Liver (tissue), 9 donors: ENCODE measurements around the gene N4BP2. TPM values are rescaled to one million over a fixed set of nuclear protein-coding genes. Genes with fewer than 3 reads are reported as not detected.
"Not testable (repeated sequence)": the region's sequence is repeated elsewhere in the genome, so short reads cannot be mapped to it uniquely, and the experiment has no call there.

Experiments
- DNase-seq: peaks from one replicate; pipeline ENCODE4 v3.0.0-alpha.2; 2017; ENCODE audit warnings: low spot score
- H3K27ac ChIP-seq, 2 donors: one replicate each; pipeline ENCODE4 v1.7.0; 2013; ENCODE audit warnings: inconsistent platforms in 2 of 2, low read length in 2 of 2, control low read depth in 1 of 2, low read depth in 1 of 2, mild to moderate bottlenecking in 1 of 2
- H3K27me3 ChIP-seq, 4 donors: one replicate each; pipeline versions ENCODE4 v1.6.1 to v1.7.0; 2013; ENCODE audit warnings: low read length in 3 of 4, inconsistent platforms in 1 of 4, mild to moderate bottlenecking in 1 of 4, moderate library complexity in 1 of 4; ENCODE audit not compliant: control insufficient read depth in 4 of 4, insufficient read depth in 4 of 4
- H3K36me3 ChIP-seq, 4 donors: one replicate each; pipeline versions ENCODE4 v1.6.1 to v1.7.0; 2013; ENCODE audit warnings: low read length in 3 of 4, mild to moderate bottlenecking in 3 of 4, low read depth in 1 of 4, moderate library complexity in 1 of 4; ENCODE audit not compliant: control insufficient read depth in 4 of 4, insufficient read depth in 3 of 4
- H3K4me1 ChIP-seq, 4 donors: one replicate each; pipeline versions ENCODE4 v1.6.1 to v1.7.0; 2013; ENCODE audit warnings: low read length in 3 of 4, mild to moderate bottlenecking in 3 of 4, moderate library complexity in 1 of 4; ENCODE audit not compliant: control insufficient read depth in 4 of 4, insufficient read depth in 4 of 4
- H3K4me3 ChIP-seq, 3 donors: one replicate each; pipeline versions ENCODE4 v1.6.1 to v1.7.0; 2013; ENCODE audit warnings: low read length in 3 of 3, control low read depth in 1 of 3, low read depth in 1 of 3, mild to moderate bottlenecking in 1 of 3
- H3K9ac ChIP-seq, 2 donors: one replicate each; pipeline ENCODE4 v1.7.0; 2013; ENCODE audit warnings: low read length in 2 of 2, mild to moderate bottlenecking in 2 of 2, moderate library complexity in 2 of 2, control low read depth in 1 of 2, low read depth in 1 of 2
- H3K9me3 ChIP-seq, 4 donors: one replicate each; pipeline versions ENCODE4 v1.6.1 to v1.7.0; 2013; ENCODE audit warnings: low read length in 3 of 4; ENCODE audit not compliant: control insufficient read depth in 4 of 4
- ATF3 ChIP-seq: IDR thresholded peaks from 2 replicates; pipeline ENCODE4 v1.6.1; 2016; ENCODE audit warnings: antibody characterized with exemption
- CTCF ChIP-seq: fragments of 150-350 bp; IDR thresholded peaks from 2 replicates; pipeline ENCODE4 v1.5.1; 2017; ENCODE audit warnings: improper control_type of control experiment, low read depth, low read length; ENCODE audit not compliant: missing input control
- EGR1 ChIP-seq, 2 donors: IDR thresholded peaks; 2 replicates each; pipeline ENCODE4 v1.6.1; 2016 to 2018; ENCODE audit warnings: antibody characterized with exemption in 2 of 2, low read depth in 2 of 2
- FOXA1 ChIP-seq: IDR thresholded peaks from 2 replicates; pipeline ENCODE4 v1.6.1; 2016; ENCODE audit warnings: antibody characterized with exemption
- FOXA2 ChIP-seq: IDR thresholded peaks from 2 replicates; pipeline ENCODE4 v1.6.1; 2016; ENCODE audit warnings: antibody characterized with exemption
- GABPA ChIP-seq, 2 donors: IDR thresholded peaks in 1 of 2; conservative IDR thresholded peaks in 1 of 2; 2 replicates each; pipeline ENCODE4 v1.6.1; 2016; ENCODE audit warnings: antibody characterized with exemption in 2 of 2, mild to moderate bottlenecking in 1 of 2, moderate library complexity in 1 of 2
- MAX ChIP-seq: IDR thresholded peaks from 2 replicates; pipeline ENCODE4 v1.6.1; 2016; ENCODE audit warnings: antibody characterized with exemption
- NR2F2 ChIP-seq: IDR thresholded peaks from 2 replicates; pipeline ENCODE4 v1.6.1; 2016; ENCODE audit warnings: antibody characterized with exemption
- RAD21 ChIP-seq, 2 donors: IDR thresholded peaks; 2 replicates each; pipeline ENCODE4 v1.6.1; 2016; ENCODE audit warnings: antibody characterized with exemption in 2 of 2, mild to moderate bottlenecking in 2 of 2
- REST ChIP-seq: IDR thresholded peaks from 2 replicates; pipeline ENCODE4 v1.6.1; 2016; ENCODE audit warnings: antibody characterized with exemption, mild to moderate bottlenecking
- RXRA ChIP-seq, 2 donors: IDR thresholded peaks; 2 replicates each; pipeline ENCODE4 v1.6.1; 2017 to 2018; ENCODE audit warnings: antibody characterized with exemption in 2 of 2, mild to moderate bottlenecking in 1 of 2
- SP1 ChIP-seq: IDR thresholded peaks from 2 replicates; pipeline ENCODE4 v1.6.1; 2018; ENCODE audit warnings: antibody characterized with exemption, mild to moderate bottlenecking
- TAF1 ChIP-seq: conservative IDR thresholded peaks from 2 replicates; pipeline ENCODE4 v1.6.1; 2016; ENCODE audit warnings: antibody characterized with exemption, mild to moderate bottlenecking
- YY1 ChIP-seq: IDR thresholded peaks from 2 replicates; pipeline ENCODE4 v1.6.1; 2016; ENCODE audit warnings: antibody characterized with exemption, mild to moderate bottlenecking
- whole genome bisulfite sequencing: extraction: QIAGEN DNeasy Blood & Tissue Kit; methylation state at CpG from one replicate; pipeline ENCODE4 v1.1.7; 2013; 5-methylcytosine and 5-hydroxymethylcytosine counted together
- polyA plus RNA-seq, 2 donors: library from polyadenylated mRNA; stranded (reverse) in 1 of 2; unstranded in 1 of 2; fragments of 200-250 nt in 1 of 2; fragments of >200 nt in 1 of 2; fragmentation: Nextera tagmentation in 1 of 2; extraction: Ambion mirVana in 1 of 2; gene quantifications; one replicate each; pipeline versions ENCODE4 v1.2.1 to v1.2.3, GENCODE V29; 2013 to 2015
- total RNA-seq, 2 donors: library from RNA; depleted of rRNA; stranded (reverse); fragments of >200 nt; gene quantifications; one replicate each; pipeline ENCODE4 v1.2.3, GENCODE V29; 2014
- donor health status: healthy.
- donor health status: healthy.
- donor health status: healthy.
- donor health status: healthy.
- donor health status: healthy.

N4BP2 gene
- total and polyA plus RNA-seq, 4 donors = 2.3 to 19.9 (median 11.0) TPM

- TF ChIP-seq REST (no peak), CTCF (no peak), TAF1 (no peak), GABPA (IDR thresholded peaks at IDR 0.05 in 1 of 2, conservative IDR thresholded peaks at IDR 0.05 in 1 of 2) (no peak)
Measured at GRCh38 chr4:40130401-40131036, 73.9 kb downstream of the N4BP2 start (continued).

GRCh38 chr4:40132816-40133215, 76.2 kb downstream of the N4BP2 start:
- no peaks in the 10 kb centered on the region for H3K9me3 ChIP-seq
- no peak overlapping the region for H3K27ac ChIP-seq
- H3K4me3 ChIP-seq = no peak overlapping the region
- peaks cover 1 to 3% (median 3%) of the 10 kb centered on the region in 4 donors for H3K4me1 ChIP-seq
- H3K36me3 ChIP-seq = peaks cover 0 to 3% (median 1%) of the 10 kb centered on the region in 4 donors
- no peak for TF ChIP-seq YY1
- TF ChIP-seq RAD21 (IDR thresholded peaks at IDR 0.05) = no peak
- no peak overlapping the region for H3K9ac ChIP-seq
- 95% methylated on average over 1 of the region's 1 CpG for WGBS
- no peaks in the 10 kb centered on the region for H3K27me3 ChIP-seq
- DNase-seq = no peak

GRCh38 chr4:40134206-40134917, 77.7 kb downstream of the N4BP2 start:
- DNase-seq = no peak
- Histone ChIP-seq H3K27ac (no peak overlapping the region), H3K4me1 (peaks cover 1 to 3% (median 3%) of the 10 kb centered on the region in 4 donors), H3K4me3 (no peak overlapping the region), H3K36me3 (peaks cover 0 to 3% (median 1%) of the 10 kb centered on the region in 4 donors), H3K9ac (no peak overlapping the region), H3K9me3 (no peaks in the 10 kb centered on the region), H3K27me3 (no peaks in the 10 kb centered on the region)
- 94% methylated on average over 1 of the region's 1 CpG for WGBS
- no peak for TF ChIP-seq ATF3
- no peak for TF ChIP-seq FOXA2
- no peak for TF ChIP-seq YY1
- no peak for TF ChIP-seq REST
- no peak for TF ChIP-seq EGR1 (IDR thresholded peaks at IDR 0.05; ENCODE audit: low read depth in 2 of 2)
- TF ChIP-seq FOXA1 = no peak
- no peak for TF ChIP-seq SP1
- TF ChIP-seq RXRA (IDR thresholded peaks at IDR 0.05) = no peak
- TF ChIP-seq GABPA (IDR thresholded peaks at IDR 0.05 in 1 of 2, conservative IDR thresholded peaks at IDR 0.05 in 1 of 2) = no peak
- TF ChIP-seq MAX = no peak
- no peak for TF ChIP-seq NR2F2

GRCh38 chr4:40136202-40136601, 79.6 kb downstream of the N4BP2 start:
- H3K27me3 ChIP-seq, H3K9me3 ChIP-seq, H3K9ac ChIP-seq, DNase-seq, H3K4me1 ChIP-seq, H3K4me3 ChIP-seq, H3K36me3 ChIP-seq, H3K27ac ChIP-seq: not testable (repeated sequence)
- WGBS = 97% methylated on average over 9 of the region's 9 CpGs
